ENCODE results near the gene MATN4.
A peak's percentile ranks its signal among the peaks of the same experiment; 100 is the strongest.

The MATN4 gene

DNA sequence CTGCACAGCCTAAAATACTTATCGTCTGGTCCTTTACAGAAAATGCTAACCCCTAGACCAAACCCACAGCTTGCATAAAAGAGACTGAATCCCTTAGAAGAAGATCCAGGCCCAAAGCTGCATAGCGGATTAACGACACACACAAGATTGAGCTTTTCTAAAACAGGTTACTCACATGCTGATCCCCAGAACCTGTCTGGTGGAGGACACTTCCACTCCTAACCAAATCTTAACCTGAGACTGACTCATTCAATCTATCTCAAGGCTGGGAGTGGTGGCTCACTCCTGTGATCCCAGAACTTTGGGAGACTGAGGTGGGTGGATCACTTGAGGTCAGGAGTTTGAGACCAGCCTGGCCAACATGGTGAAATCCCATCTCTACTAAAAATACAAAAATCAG is 50.9 kb downstream of the MATN4 start:
- no peak for DNase-seq (ENCODE audit: low read depth, low spot score)
- H3K27ac ChIP-seq = peak overlapping the region; percentile 35

DNA sequence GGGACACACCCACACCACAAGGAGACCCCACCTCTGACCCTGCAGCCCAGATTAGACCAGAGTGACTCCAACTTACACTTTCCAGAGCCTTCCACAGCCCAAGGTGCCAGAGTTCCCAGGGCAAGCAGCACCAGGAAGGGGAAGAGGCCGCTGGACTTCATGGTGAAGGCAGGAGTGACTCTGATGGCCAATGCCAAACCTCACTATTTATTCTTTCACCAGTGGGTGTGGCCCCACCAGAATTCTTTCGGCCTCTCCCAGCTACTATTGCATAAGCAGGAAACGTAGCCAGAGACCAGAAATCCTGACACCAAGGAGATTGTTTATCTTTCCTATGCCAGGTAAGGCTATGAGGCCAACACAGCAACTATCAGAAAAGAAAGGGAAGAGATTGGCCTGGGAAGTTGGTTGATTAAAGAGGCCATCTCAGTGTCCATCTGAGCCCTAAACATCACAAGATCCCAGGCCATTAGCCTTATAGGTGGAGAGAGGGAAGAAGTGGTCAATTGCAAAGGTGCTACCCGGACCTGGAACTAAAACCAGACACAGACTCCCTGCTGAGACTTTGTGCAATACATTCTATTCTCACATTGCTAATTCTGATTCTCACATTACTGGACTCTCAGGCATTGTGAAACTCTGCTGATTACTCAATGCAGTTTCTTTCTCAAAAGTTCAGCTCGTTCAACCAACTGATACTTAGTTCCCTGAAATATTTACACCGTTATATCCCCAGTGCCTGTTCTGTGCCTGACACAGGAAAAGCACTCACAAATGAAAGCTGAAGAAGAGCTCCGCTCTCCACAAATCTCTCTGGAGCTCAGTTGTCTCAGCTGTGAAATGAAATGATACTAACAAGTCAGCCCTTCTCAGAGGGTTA is 53.5 kb downstream of the MATN4 start, which contains the start of gene SLPI:
Gene SLPI, minus strand, starts transcription at position 182 of the 880 bp plus-strand sequence. Its CDS starts 21 bp downstream, at position 161.
- peak within 1 kb of the TSS; percentile 93 for H3K27ac ChIP-seq
- DNase-seq (ENCODE audit: low read depth, low spot score) = peak; percentile 81

DNA sequence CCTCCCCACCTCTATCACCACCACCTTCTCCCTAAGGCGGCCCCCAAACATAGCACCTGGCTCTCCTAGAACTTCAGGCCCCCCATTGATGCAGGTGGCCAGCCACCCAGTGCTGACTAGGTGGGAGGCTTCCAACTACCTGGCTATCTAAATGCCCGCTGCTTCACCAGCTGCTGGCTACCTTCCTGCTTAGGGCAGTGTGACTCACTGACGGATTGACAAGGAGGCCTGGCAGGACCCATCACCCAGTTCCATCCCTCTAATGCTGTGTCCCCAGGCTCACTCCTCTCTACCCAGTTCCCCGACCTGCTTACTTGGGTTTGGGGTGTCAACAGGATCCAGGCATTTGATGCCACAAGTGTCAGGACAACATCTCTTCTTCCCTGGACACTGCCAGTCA is 54.8 kb downstream of the MATN4 start:
- DNase-seq (ENCODE audit: low read depth, low spot score) = no peak
- H3K27ac ChIP-seq = peak overlapping the region; percentile 93

DNA sequence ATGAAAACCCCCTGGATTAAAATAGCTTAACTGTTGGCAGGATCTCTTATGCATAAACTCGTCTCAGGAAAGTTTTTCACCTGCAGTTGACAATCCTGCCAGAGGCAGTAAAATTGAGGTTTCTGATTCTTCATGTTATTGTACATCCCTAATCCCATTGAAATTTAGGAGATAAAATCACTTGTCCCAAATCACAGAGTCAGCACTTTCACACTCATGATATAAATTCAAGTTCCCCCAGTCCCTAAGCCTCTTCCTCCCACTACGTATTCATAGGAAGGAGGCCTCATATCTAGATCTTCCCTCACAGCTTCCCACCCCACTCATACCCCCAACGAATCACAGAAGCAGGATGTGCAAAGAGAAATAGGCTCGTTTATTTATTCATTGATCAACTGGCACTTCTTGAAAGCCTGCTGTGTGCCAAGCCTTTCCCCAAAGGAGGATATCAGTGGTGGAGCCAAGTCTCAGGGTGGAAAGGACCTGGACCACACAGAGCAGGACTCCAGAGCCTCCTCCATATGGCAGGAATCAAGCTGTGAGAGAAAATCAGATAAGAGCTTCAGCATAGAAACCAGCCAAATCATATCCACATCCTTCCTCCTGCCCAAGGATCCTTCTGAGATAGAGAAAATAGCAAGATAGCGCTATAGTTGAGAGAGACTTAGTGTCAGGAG is 56.1 kb downstream of the MATN4 start:
- H3K27ac ChIP-seq = peak overlapping the region; percentile 93
- no peak for DNase-seq (ENCODE audit: low read depth, low spot score)

DNA sequence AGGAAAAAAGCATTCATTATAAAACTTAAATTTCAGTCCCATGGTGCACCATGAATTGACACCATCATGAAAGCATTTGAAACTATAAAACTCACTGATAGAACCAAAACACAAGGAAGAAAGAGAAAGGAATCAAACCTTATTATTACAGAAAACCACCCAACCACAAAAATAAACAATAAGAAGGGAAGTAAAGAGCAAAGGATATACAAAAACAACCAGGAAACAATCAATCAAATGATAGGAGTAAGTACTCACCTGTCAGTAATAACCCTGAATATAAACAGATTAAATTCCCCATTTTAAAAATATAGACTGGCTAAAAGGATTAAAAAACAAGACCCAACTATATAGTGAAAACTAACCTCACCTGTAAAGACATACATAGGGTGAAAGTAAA is 59.5 kb downstream of the MATN4 start:
- no peak for DNase-seq (ENCODE audit: low read depth, low spot score)
- H3K27ac ChIP-seq = no peak overlapping the region

DNA sequence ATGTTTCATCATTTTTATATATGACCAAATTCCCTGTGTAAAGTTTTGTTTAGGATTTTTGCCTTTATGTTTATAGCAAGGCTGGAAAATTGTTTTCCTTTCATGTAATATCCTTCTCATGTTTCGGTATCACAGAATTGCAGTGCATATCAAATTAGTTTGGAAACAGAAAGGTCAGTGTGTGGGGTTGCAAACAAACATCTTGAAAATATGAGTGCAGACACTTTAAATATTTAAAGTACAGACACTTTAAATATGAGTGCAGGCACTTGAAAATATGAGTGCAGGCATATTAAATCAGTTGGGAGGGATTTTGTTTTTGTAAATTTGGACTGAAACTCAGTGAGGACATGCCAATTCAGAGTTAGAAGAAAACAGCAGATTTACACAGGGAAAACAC is 60.2 kb downstream of the MATN4 start:
- H3K27ac ChIP-seq = no peak overlapping the region
- no peak for DNase-seq (ENCODE audit: low read depth, low spot score)

DNA sequence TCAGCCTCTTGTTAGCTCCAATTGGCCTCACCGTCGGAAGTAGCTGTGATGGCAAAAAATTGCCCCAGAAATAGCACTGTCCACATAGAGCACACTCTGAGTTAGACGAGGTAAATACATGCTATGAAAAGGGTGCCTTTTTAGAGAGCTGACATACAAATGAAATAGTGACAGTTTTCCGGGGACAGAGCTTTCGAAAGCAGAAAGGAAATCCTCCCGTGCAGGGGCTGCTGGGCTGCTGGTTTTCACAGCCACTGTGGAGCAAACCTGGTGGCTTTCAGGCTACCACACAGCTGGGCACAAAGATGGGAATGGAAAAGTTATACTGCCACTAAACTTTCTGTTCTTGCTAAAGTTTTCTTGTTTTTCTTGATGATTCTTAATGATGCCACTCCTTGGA is 62.0 kb downstream of the MATN4 start:
- H3K27ac ChIP-seq = no peak overlapping the region
- no peak for DNase-seq (ENCODE audit: low read depth, low spot score)

All from epithelial cell of prostate (primary cell).